Measurements from ENCODE around the gene GGACT. TPM values are rescaled to one million over a fixed set of nuclear protein-coding genes. Genes with fewer than 3 reads are reported as not detected.
A peak's percentile ranks its signal among the peaks of the same experiment; 100 is the strongest.

The GGACT gene
- total RNA-seq, 2 experiments from 2014 or later, result 3.1 to 4.1 TPM

GRCh38 chr13:100502446-100502845 is 86.1 kb downstream of the GGACT start:
- DNase-seq (no peak), ATAC-seq (ENCODE audit: low read depth) (no peak)
- Mint-ChIP-seq H3K36me3 (peaks cover 3% of the 10 kb centered on the region), H3K4me1 (peaks cover 7% of the 10 kb centered on the region), H3K9me3 (no peaks in the 10 kb centered on the region), H3K27me3 (no peaks in the 10 kb centered on the region), H3K4me3 (no peak overlapping the region), H3K27ac (no peak overlapping the region)
- POLR2A ChIA-PET, result no interaction called here

- no peaks in the 10 kb centered on the region for H3K27me3 Mint-ChIP-seq
- POLR2A ChIA-PET, result no interaction called here
These were observed 91.2 kb downstream of the GGACT start for GRCh38 chr13:100497389-100497788.

GRCh38 chr13:100495455-100495854 is 93.1 kb downstream of the GGACT start:
- ATAC-seq (ENCODE audit: low read depth) (no peak), DNase-seq (no peak)
- no peak overlapping the region for H3K27ac Mint-ChIP-seq
- no peaks in the 10 kb centered on the region for H3K36me3 Mint-ChIP-seq
- POLR2A ChIA-PET, result no interaction called here
- H3K27me3 Mint-ChIP-seq, result no peaks in the 10 kb centered on the region
- no peak overlapping the region for H3K4me3 Mint-ChIP-seq
- no peaks in the 10 kb centered on the region for H3K4me1 Mint-ChIP-seq
- no peaks in the 10 kb centered on the region for H3K9me3 Mint-ChIP-seq

More at GRCh38 chr13:100497389-100497788, 91.2 kb downstream of the GGACT start:
- Mint-ChIP-seq H3K27ac (no peak overlapping the region), H3K4me3 (no peak overlapping the region), H3K4me1 (no peaks in the 10 kb centered on the region), H3K9me3 (no peaks in the 10 kb centered on the region), H3K36me3 (no peaks in the 10 kb centered on the region)
- DNase-seq, result no peak
- ATAC-seq (ENCODE audit: low read depth), result no peak

GRCh38 chr13:100493418-100493817 is 95.2 kb downstream of the GGACT start:
- DNase-seq, result no peak
- H3K4me1 Mint-ChIP-seq, result no peaks in the 10 kb centered on the region
- no peak overlapping the region for H3K27ac Mint-ChIP-seq
- H3K9me3 Mint-ChIP-seq, result no peaks in the 10 kb centered on the region
- no peak for ATAC-seq (ENCODE audit: low read depth)
- no peaks in the 10 kb centered on the region for H3K36me3 Mint-ChIP-seq
- no peaks in the 10 kb centered on the region for H3K27me3 Mint-ChIP-seq
- POLR2A ChIA-PET, result no interaction called here
- no peak overlapping the region for H3K4me3 Mint-ChIP-seq

GRCh38 chr13:100491164-100491842 is 97.3 kb downstream of the GGACT start:
- DNase-seq, result no peak
- Mint-ChIP-seq H3K4me1 (no peaks in the 10 kb centered on the region), H3K27ac (no peak overlapping the region), H3K9me3 (no peaks in the 10 kb centered on the region), H3K36me3 (no peaks in the 10 kb centered on the region), H3K4me3 (no peak overlapping the region), H3K27me3 (no peaks in the 10 kb centered on the region)
- POLR2A ChIA-PET, result no interaction called here
- ATAC-seq (ENCODE audit: low read depth), result no peak

- H3K4me1 Mint-ChIP-seq, result no peaks in the 10 kb centered on the region
- no peak overlapping the region for H3K27ac Mint-ChIP-seq
- H3K4me3 Mint-ChIP-seq, result no peak overlapping the region
- H3K27me3 Mint-ChIP-seq, result no peaks in the 10 kb centered on the region
- DNase-seq, result no peak
- ATAC-seq (ENCODE audit: low read depth), result no peak
- no peaks in the 10 kb centered on the region for H3K9me3 Mint-ChIP-seq
- no peaks in the 10 kb centered on the region for H3K36me3 Mint-ChIP-seq
- POLR2A ChIA-PET, result no interaction called here
These were observed 97.9 kb downstream of the GGACT start for GRCh38 chr13:100490692-100491091.

GRCh38 chr13:100485265-100485664 is 103.3 kb downstream of the GGACT start:
- POLR2A ChIA-PET, result no interaction called here
- peaks cover 12% of the 10 kb centered on the region for H3K4me1 Mint-ChIP-seq
- no peak for DNase-seq
- no peaks in the 10 kb centered on the region for H3K9me3 Mint-ChIP-seq
- no peaks in the 10 kb centered on the region for H3K36me3 Mint-ChIP-seq
- H3K4me3 Mint-ChIP-seq, result no peak overlapping the region
- no peak for ATAC-seq (ENCODE audit: low read depth)
- H3K27ac Mint-ChIP-seq, result no peak overlapping the region
- no peaks in the 10 kb centered on the region for H3K27me3 Mint-ChIP-seq

GRCh38 chr13:100484702-100485101 is 103.9 kb downstream of the GGACT start:
- H3K36me3 Mint-ChIP-seq, result no peaks in the 10 kb centered on the region
- H3K9me3 Mint-ChIP-seq, result no peaks in the 10 kb centered on the region
- DNase-seq (no peak), ATAC-seq (ENCODE audit: low read depth) (no peak)
- peak overlapping the region; percentile 46 for H3K27ac Mint-ChIP-seq
- H3K4me1 Mint-ChIP-seq, result peaks cover 12% of the 10 kb centered on the region
- POLR2A ChIA-PET, result no interaction called here
- no peaks in the 10 kb centered on the region for H3K27me3 Mint-ChIP-seq
- peak overlapping the region; percentile 1 for H3K4me3 Mint-ChIP-seq

- no peaks in the 10 kb centered on the region for H3K9me3 Mint-ChIP-seq
- DNase-seq (no peak), ATAC-seq (ENCODE audit: low read depth) (no peak)
- peak overlapping the region; percentile 34 for H3K27ac Mint-ChIP-seq
- no peaks in the 10 kb centered on the region for H3K36me3 Mint-ChIP-seq
- no peaks in the 10 kb centered on the region for H3K27me3 Mint-ChIP-seq
- H3K4me1 Mint-ChIP-seq, result peaks cover 12% of the 10 kb centered on the region
- POLR2A ChIA-PET, result no interaction called here
- H3K4me3 Mint-ChIP-seq, result peak overlapping the region; percentile 10
These were observed 104.7 kb downstream of the GGACT start for GRCh38 chr13:100483841-100484381.

GRCh38 chr13:100483139-100483538 is 105.5 kb downstream of the GGACT start:
- H3K27ac Mint-ChIP-seq, result no peak overlapping the region
- DNase-seq, result no peak
- no peaks in the 10 kb centered on the region for H3K36me3 Mint-ChIP-seq
- H3K27me3 Mint-ChIP-seq, result no peaks in the 10 kb centered on the region
- no peak for ATAC-seq (ENCODE audit: low read depth)
- POLR2A ChIA-PET, result interaction anchor here (0.6 kb wide), 1 partner anchor 792 kb away, joined by 3 read pairs; no protein-coding TSS in a partner anchor
- H3K4me1 Mint-ChIP-seq, result peaks cover 12% of the 10 kb centered on the region
- no peaks in the 10 kb centered on the region for H3K9me3 Mint-ChIP-seq
- no peak overlapping the region for H3K4me3 Mint-ChIP-seq

- H3K4me3 Mint-ChIP-seq, result no peak overlapping the region
- ATAC-seq (ENCODE audit: low read depth) (no peak), DNase-seq (no peak)
- H3K27me3 Mint-ChIP-seq, result no peaks in the 10 kb centered on the region
- H3K36me3 Mint-ChIP-seq, result no peaks in the 10 kb centered on the region
- H3K4me1 Mint-ChIP-seq, result peaks cover 12% of the 10 kb centered on the region
- H3K27ac Mint-ChIP-seq, result no peak overlapping the region
- no peaks in the 10 kb centered on the region for H3K9me3 Mint-ChIP-seq
- POLR2A ChIA-PET, result no interaction called here
These were observed 107.9 kb downstream of the GGACT start for GRCh38 chr13:100480676-100481075.

Other genes with a start within 250 kb of the GGACT start
- 10 to 100 TPM; 34.6 to 38.8 TPM for gene TMTC4, start 86.0 kb upstream of the GGACT start, total RNA-seq